OCI-LY3 (cell line): ENCODE results near the gene ERLIN1.

Experiments used
- H2AFZ ChIP-seq: fragments of 200-600, 300-600 bp; shearing (Covaris generic); 2 replicates; pipeline ENCODE4 v1.6.0; 2014; ENCODE audit warnings: antibody characterized with exemption, low read depth, low read length
- H3K27ac ChIP-seq: fragments of 200-600, 300-600 bp; sonication (generic); 2 replicates; pipeline ENCODE4 v1.5.1; 2014; ENCODE audit warnings: mild to moderate bottlenecking, low read length, moderate library complexity, mixed read lengths
- H3K27me3 ChIP-seq: fragments of 200-600, 300-600 bp; sonication (generic); 2 replicates; pipeline ENCODE4 v1.6.1; 2014; ENCODE audit warnings: low read depth, low read length, mixed read lengths
- H3K36me3 ChIP-seq: fragments of 200-600, 300-600 bp; sonication (generic); replicated peaks from 2 replicates; pipeline ENCODE3; 2014; ENCODE audit warnings: low read depth, low read length, mixed read lengths
- H3K4me1 ChIP-seq: fragments of 300-600, 200-600 bp; sonication (generic); 2 replicates; pipeline ENCODE4 v1.6.1; 2014; ENCODE audit warnings: low read length, mixed read lengths
- H3K4me2 ChIP-seq: fragments of 200-600, 300-600 bp; sonication (generic); 2 replicates; pipeline ENCODE4 v1.6.1; 2014; ENCODE audit warnings: low read length, mixed read lengths
- H3K4me3 ChIP-seq: fragments of 300-600, 200-600 bp; sonication (generic); 2 replicates; pipeline ENCODE4 v1.5.1; 2014; ENCODE audit warnings: antibody characterized with exemption, mild to moderate bottlenecking, low read length, moderate library complexity
- H3K79me2 ChIP-seq: fragments of 300-600, 200-600 bp; shearing (Covaris generic); 2 replicates; pipeline ENCODE4 v1.6.1; 2014; ENCODE audit warnings: mild to moderate bottlenecking, low read length, mixed read lengths
- H3K9ac ChIP-seq: fragments of 300-600, 200-600 bp; shearing (Covaris generic); 2 replicates; pipeline ENCODE4 v1.6.0; 2014; ENCODE audit warnings: mild to moderate bottlenecking, low read length, moderate library complexity
- H3K9me3 ChIP-seq: fragments of 200-600, 300-600 bp; shearing (Covaris generic); 2 replicates; pipeline ENCODE4 v1.6.1; 2014; ENCODE audit warnings: low read length, mixed read lengths; ENCODE audit not compliant: insufficient read depth
- H4K20me1 ChIP-seq: fragments of 200-600, 300-600 bp; sonication (generic); 2 replicates; pipeline ENCODE4 v1.6.1; 2016; ENCODE audit warnings: low read length, mixed read lengths; ENCODE audit not compliant: insufficient read depth
- CTCF ChIP-seq: fragments of 200-600, 300-600 bp; sonication (generic); IDR thresholded peaks from 2 replicates; pipeline ENCODE4 v1.5.1; 2014; ENCODE audit warnings: antibody characterized with exemption, low read length, low read depth
- EZH2phosphoT487 ChIP-seq: fragments of 200-600 bp; shearing (Covaris generic); IDR thresholded peaks from 2 replicates; pipeline ENCODE4 v1.6.1; 2018; ENCODE audit warnings: antibody characterized with exemption, mixed run types, low read depth

Gene ERLIN1

GRCh38 chr10:100204370-100204769 is 18.5 kb upstream of the ERLIN1 start:
- no peak overlapping the region for H3K27ac ChIP-seq
- H4K20me1 ChIP-seq, result no peaks in the 10 kb centered on the region
- H3K27me3 ChIP-seq, result no peaks in the 10 kb centered on the region
- no peak overlapping the region for H3K4me3 ChIP-seq
- no peak overlapping the region for H3K4me2 ChIP-seq
- no peak overlapping the region for H3K9ac ChIP-seq
- no peaks in the 10 kb centered on the region for H3K79me2 ChIP-seq
- H2AFZ ChIP-seq, result no peak overlapping the region
- TF ChIP-seq CTCF (no peak), EZH2phosphoT487 (no peak)
- no peaks in the 10 kb centered on the region for H3K4me1 ChIP-seq
- peaks cover 3% of the 10 kb centered on the region for H3K36me3 ChIP-seq
- H3K9me3 ChIP-seq, result no peaks in the 10 kb centered on the region

- H3K36me3 ChIP-seq, result peaks cover 3% of the 10 kb centered on the region
- no peaks in the 10 kb centered on the region for H4K20me1 ChIP-seq
- no peak overlapping the region for H3K27ac ChIP-seq
- TF ChIP-seq EZH2phosphoT487 (no peak), CTCF (no peak)
- H3K27me3 ChIP-seq, result no peaks in the 10 kb centered on the region
- H3K4me1 ChIP-seq, result no peaks in the 10 kb centered on the region
- H3K4me2 ChIP-seq, result no peak overlapping the region
- no peak overlapping the region for H2AFZ ChIP-seq
- H3K79me2 ChIP-seq, result no peaks in the 10 kb centered on the region
- H3K4me3 ChIP-seq, result no peak overlapping the region
- no peak overlapping the region for H3K9ac ChIP-seq
- H3K9me3 ChIP-seq, result no peaks in the 10 kb centered on the region
Measured at GRCh38 chr10:100201549-100201948, 15.7 kb upstream of the ERLIN1 start.

- H3K27ac ChIP-seq, result no peak overlapping the region
- no peak overlapping the region for H3K9ac ChIP-seq
- H3K79me2 ChIP-seq, result no peaks in the 10 kb centered on the region
- no peaks in the 10 kb centered on the region for H3K9me3 ChIP-seq
- H3K4me2 ChIP-seq, result no peak overlapping the region
- no peak overlapping the region for H2AFZ ChIP-seq
- H3K4me1 ChIP-seq, result no peaks in the 10 kb centered on the region
- H4K20me1 ChIP-seq, result no peaks in the 10 kb centered on the region
- no peaks in the 10 kb centered on the region for H3K27me3 ChIP-seq
- H3K36me3 ChIP-seq, result peaks cover 5% of the 10 kb centered on the region
- TF ChIP-seq EZH2phosphoT487 (no peak), CTCF (no peak)
- no peak overlapping the region for H3K4me3 ChIP-seq
Measured at GRCh38 chr10:100194711-100195110, 8.9 kb upstream of the ERLIN1 start.

GRCh38 chr10:100192350-100192749 is 6.5 kb upstream of the ERLIN1 start:
- Histone ChIP-seq H4K20me1 (no peaks in the 10 kb centered on the region), H3K36me3 (peaks cover 8% of the 10 kb centered on the region), H3K27me3 (no peaks in the 10 kb centered on the region), H3K79me2 (peaks cover 7% of the 10 kb centered on the region; the same call in 1 of the 2 replicates), H2AFZ (no peak overlapping the region), H3K9ac (no peak overlapping the region), H3K4me1 (0 out of 2 replicates have a peak, but pooled peaks cover under 1% of the 10 kb centered on the region), H3K4me3 (no peak overlapping the region), H3K4me2 (no peak overlapping the region), H3K27ac (no peak overlapping the region), H3K9me3 (no peaks in the 10 kb centered on the region)
- no peak for TF ChIP-seq CTCF
- TF ChIP-seq EZH2phosphoT487, result no peak
